ENCODE results near the gene LRP8.

- no peak for TF ChIP-seq EZH2 (IDR thresholded peaks at IDR 0.05; ENCODE audit: low read length)
- TF ChIP-seq CTCF (optimal IDR thresholded peaks at IDR 0.05 in 1 of 3, IDR thresholded peaks at IDR 0.05 in 1 of 3, conservative IDR thresholded peaks at IDR 0.05 in 1 of 3; ENCODE audit: extremely low read depth in 1 of 3, insufficient read depth in 2 of 3, low read length in 3 of 3) = no peak
Measured at GRCh38 chr1:53320646-53321045, 7.2 kb downstream of the LRP8 start.
